Activated CD4-positive, alpha-beta T cell treated with anti-CD3 and anti-CD28 coated beads, Interleukin-2, amount 50 U/mL, for 16 hours (primary cell): Measurements from ENCODE around the gene NBPF1.
"Not testable (repeated sequence)": the region's sequence is repeated elsewhere in the genome, so short reads cannot be mapped to it uniquely, and the experiment has no call there.

Source experiments
- DNase-seq: peaks from one replicate; pipeline ENCODE4 v3.0.0-alpha.2; 2020

NBPF1 gene

DNA sequence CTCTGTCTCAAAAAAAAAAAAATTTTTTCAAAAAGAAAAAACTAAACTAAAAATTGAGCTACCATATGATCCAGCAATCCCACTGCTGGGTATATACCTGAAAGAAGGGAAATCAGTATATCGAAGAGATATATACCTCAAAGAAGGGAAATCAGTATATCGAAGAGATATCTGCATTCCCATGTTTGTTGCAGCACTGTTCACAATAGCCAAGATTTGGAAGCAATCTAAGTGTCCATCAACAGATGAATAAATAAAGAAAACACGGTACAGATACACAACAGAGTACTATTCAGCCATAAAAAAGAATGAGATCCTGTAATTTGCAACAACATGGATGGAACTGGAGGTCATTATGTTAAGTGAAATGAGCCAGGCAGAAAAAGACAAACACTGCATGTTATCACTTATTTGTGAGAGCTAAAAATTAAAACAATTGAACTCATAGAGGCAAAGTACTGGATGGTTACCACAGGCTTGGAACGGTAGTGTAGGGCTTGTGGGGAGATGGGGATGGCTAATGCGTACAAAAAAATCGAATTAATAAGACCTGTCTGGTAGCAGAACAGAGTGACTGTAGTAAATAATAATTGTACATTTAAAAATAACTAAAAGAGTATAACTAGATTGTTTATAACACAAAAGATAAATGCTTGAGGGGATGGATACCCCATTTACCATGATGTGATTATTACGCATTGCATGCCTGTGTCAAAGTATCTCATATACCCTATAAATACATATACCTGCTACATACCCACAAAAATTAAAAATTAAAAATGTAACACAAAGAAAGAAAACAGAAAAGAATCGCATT lies 28.0 kb upstream of the NBPF1 start:
- not testable (repeated sequence) for DNase-seq

DNA sequence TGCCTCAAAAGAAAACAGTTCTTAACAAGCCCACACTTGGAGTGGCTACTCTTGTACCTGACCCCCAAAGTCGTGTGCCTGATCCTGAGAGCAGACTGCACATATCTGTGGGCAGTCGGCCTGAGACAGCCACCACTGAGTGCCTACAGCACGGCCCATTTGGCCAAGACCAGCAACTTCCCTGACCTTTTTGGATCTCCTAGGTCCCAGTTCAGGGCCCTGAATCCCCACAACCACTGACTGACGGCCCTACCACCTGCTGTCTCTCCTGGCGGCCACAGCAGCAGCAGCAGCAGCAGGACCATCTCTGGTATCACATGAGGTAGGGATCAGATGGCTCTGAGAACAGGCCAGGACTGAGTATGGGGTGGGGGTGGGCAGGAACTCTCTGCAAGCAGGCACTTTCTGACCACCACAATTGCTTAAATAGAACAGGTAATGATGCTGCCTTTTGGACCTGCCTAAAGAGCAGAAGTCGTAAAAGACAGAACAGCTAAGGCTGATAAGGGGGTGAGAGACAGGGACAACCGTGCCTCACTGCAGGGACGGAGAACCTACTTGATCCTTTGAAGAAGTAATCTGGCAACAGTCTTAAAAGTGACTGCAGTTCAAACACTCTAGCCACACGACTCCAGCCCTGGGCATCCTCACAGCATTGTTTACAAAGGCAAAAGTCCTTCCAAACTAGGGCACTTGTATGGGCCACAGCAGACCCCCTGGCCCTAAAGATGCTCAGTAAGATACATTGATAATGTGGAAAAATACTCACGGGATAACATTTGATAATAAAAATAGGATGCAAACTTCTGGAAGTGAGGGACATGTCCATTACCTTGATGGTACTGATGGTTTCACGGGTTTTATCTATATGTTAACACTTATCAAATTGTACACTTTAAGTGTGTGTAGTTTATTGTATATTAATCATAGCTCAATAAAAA lies 26.0 kb upstream of the NBPF1 start:
- not testable (repeated sequence) for DNase-seq

- not testable (repeated sequence) for DNase-seq
Observed at GRCh38 chr1:16637941-16638778, 24.8 kb upstream of the NBPF1 start.

DNA sequence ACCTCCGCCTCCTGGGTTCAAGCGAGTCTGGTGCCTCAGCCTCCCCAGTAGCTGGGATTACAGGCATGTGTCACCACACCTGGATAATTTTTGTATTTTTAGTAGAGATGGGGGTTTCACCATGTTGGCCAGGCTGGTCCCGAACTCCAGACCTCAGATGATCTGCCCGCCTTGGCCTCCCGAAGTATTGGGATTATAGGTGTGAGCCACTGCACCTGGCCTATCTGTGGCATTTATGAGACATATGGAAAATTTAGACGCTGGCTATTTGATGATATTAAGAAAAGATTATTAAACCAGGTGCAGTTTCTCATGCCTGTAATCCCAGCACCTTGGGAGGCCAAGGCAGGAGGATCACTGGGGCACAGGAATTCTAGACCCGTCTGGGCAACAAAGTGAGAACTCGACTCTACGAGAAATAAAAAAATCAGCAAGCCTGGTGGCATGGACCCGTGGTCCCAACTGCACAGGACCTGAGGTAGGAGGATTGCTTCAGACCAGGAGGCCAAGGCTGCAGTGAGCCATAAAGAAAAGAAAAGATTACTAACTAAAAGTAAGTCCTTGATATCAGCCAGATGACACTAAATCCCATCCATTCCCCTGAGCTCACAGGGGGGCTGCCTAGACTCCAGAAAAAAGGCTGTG lies 23.3 kb upstream of the NBPF1 start:
- DNase-seq, result not testable (repeated sequence)

DNA sequence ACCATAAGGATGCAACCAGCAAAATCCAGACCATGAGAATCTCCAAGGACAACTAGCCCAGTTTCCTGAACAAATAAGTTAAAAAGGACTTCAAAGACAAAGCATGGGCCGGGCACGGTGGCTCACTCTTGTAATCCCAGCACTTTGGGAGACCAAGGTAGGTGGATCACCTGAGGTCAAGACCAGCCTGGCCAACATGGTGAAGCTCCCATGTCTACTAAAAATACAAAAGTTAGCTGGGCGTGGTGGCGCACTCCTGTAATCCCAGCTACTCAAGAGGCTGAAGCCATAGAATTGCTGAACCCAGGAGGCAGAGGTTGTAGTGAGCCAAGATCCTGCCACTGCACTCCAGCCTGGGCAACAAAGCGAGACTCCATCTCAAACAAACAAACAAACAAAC lies 22.6 kb upstream of the NBPF1 start:
- not testable (repeated sequence) for DNase-seq

GRCh38 chr1:16633540-16634282 lies 20.3 kb upstream of the NBPF1 start:
- not testable (repeated sequence) for DNase-seq

GRCh38 chr1:16632044-16632850 lies 18.9 kb upstream of the NBPF1 start:
- DNase-seq, result not testable (repeated sequence)

DNA sequence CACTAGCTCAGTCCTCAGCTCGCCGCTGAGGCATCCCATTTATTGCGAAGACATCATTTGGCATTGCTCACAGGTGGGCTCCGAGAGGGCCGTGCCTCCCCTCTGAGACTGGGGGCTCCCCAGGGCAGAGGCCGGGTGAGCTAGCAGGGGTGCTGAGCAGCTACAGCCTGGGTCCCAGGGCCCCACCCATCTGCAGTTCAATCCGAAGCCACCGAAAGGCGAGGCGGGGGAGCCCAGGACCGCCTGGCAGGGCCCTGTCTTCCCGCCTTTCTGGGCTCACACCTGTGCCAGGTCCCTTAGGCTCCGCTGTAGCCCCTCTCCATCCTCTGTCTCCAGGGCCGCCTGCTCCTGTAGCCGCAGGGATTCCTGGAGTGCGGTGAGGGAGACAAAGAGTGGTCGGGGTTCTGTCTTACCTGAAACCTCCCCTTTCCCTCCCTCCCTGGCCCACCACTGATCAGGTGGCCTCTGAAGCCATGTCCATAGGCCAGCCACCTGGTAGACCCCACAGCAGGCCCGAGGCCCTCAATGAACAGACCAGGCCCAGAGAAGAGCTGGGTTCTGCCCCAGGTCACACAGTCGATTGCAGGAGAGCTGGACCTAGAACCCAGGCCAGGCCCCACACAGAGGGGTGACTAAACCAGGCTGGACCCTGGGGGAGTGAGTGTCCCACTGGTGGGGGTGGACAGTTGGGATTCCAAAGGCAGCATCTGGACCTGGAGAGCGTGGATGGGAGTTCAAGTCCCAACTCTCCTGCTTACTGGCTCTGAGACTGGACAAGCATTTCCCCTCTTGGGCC lies 18.1 kb upstream of the NBPF1 start:
- DNase-seq, result no peak

GRCh38 chr1:16630661-16631247 lies 17.4 kb upstream of the NBPF1 start:
- no peak for DNase-seq

- not testable (repeated sequence) for DNase-seq
Observed at GRCh38 chr1:16629916-16630530, 16.7 kb upstream of the NBPF1 start.

GRCh38 chr1:16628361-16629111 lies 15.2 kb upstream of the NBPF1 start:
- no peak for DNase-seq

- not testable (repeated sequence) for DNase-seq
Observed at GRCh38 chr1:16626409-16626983, 13.1 kb upstream of the NBPF1 start.

GRCh38 chr1:16625497-16626408 lies 12.4 kb upstream of the NBPF1 start:
- no peak for DNase-seq

GRCh38 chr1:16623812-16624719 lies 10.7 kb upstream of the NBPF1 start:
- not testable (repeated sequence) for DNase-seq

DNA sequence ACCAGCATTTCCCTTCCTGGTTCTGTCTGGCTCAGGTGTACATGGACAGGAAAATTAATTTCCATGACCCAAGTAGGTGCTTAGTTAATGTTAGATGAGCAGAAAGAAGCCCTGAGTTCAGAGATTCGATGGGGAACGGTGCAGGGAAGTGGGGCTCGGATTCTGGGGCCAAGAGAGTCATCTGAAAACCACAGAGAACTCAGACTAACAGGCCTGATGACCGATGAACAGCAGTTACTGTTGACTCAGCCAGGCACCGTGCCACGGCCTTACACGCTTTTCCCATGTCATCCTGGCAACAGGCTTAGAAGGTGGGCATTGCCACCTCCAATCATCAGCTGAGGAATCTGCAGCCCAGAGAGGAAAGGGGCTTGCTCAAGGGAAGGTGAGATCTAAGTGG lies 10.0 kb upstream of the NBPF1 start:
- DNase-seq, result not testable (repeated sequence)
